ENCODE data around the gene CYP3A5.
"Not testable (repeated sequence)": the region's sequence is repeated elsewhere in the genome, so short reads cannot be mapped to it uniquely, and the experiment has no call there.

The CYP3A5 gene

DNA sequence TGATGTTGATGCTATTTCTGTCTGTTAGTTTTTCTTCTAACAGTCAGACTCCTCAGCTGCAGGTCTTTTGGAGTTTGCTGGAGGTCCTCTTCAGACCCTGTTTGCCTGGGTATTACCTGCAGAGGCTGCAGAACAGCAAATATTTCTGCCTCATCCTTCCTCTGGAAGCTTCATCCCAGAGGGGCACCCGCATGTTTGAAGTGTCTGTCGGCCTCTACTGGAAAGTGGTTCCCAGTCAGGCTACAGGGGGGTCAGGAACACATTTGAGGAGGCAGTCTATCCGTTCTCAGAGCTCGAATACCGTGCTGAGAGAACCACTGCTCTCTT is 13.3 kb upstream of the CYP3A5 start:
- Histone ChIP-seq H3K9me3 (ENCODE audit: control insufficient read depth, insufficient read depth, low read depth, low read length) (no peaks in the 10 kb centered on the region), H3K4me1 (ENCODE audit: control insufficient read depth, insufficient read depth, low read length) (no peaks in the 10 kb centered on the region), H3K4me3 (ENCODE audit: low read depth, low read length) (no peak overlapping the region), H3K36me3 (ENCODE audit: control insufficient read depth in 2 of 2, insufficient read depth in 1 of 2, low read length in 2 of 2) (no peaks in the 10 kb centered on the region), H3K27ac (ENCODE audit: extremely low read depth, low read depth, low read length) (no peak overlapping the region)
- CTCF ChIA-PET: interaction anchor here (0.6 kb wide), 1 partner anchor 1559 kb away, joined by 3 read pairs; no protein-coding TSS in a partner anchor
- POLR2A ChIA-PET: no interaction called here
- TF ChIP-seq ZNF558 (tag by site-specific recombination; IDR thresholded peaks at IDR 0.05) (no peak), ZNF416 (tag by site-specific recombination; IDR thresholded peaks at IDR 0.05) (no peak), TRIM28 (IDR thresholded peaks at IDR 0.05; ENCODE audit: borderline replicate concordance, low read length) (no peak), ZNF202 (tag by site-specific recombination; IDR thresholded peaks at IDR 0.05; ENCODE audit: borderline replicate concordance) (no peak), ZXDB (tag by site-specific recombination; IDR thresholded peaks at IDR 0.05) (no peak), ZNF626 (tag by site-specific recombination; IDR thresholded peaks at IDR 0.05) (no peak), OVOL3 (tag by site-specific recombination; IDR thresholded peaks at IDR 0.05) (no peak), ZNF223 (tag by site-specific recombination; IDR thresholded peaks at IDR 0.05) (no peak), ZNF600 (tag by site-specific recombination; IDR thresholded peaks at IDR 0.05) (no peak), ZNF423 (tag by site-specific recombination; IDR thresholded peaks at IDR 0.05) (no peak), ZNF394 (tag by site-specific recombination; IDR thresholded peaks at IDR 0.05; ENCODE audit: borderline replicate concordance) (no peak), ZNF10 (tag by site-specific recombination; IDR thresholded peaks at IDR 0.05) (no peak)
- TF ChIP-seq, protein P1, sequence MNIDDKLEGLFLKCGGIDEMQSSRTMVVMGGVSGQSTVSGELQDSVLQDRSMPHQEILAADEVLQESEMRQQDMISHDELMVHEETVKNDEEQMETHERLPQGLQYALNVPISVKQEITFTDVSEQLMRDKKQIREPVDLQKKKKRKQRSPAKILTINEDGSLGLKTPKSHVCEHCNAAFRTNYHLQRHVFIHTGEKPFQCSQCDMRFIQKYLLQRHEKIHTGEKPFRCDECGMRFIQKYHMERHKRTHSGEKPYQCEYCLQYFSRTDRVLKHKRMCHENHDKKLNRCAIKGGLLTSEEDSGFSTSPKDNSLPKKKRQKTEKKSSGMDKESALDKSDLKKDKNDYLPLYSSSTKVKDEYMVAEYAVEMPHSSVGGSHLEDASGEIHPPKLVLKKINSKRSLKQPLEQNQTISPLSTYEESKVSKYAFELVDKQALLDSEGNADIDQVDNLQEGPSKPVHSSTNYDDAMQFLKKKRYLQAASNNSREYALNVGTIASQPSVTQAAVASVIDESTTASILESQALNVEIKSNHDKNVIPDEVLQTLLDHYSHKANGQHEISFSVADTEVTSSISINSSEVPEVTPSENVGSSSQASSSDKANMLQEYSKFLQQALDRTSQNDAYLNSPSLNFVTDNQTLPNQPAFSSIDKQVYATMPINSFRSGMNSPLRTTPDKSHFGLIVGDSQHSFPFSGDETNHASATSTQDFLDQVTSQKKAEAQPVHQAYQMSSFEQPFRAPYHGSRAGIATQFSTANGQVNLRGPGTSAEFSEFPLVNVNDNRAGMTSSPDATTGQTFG (tag by site-specific recombination; IDR thresholded peaks at IDR 0.05; ENCODE audit: borderline replicate concordance): no peak
- TF ChIP-seq, protein P2, sequence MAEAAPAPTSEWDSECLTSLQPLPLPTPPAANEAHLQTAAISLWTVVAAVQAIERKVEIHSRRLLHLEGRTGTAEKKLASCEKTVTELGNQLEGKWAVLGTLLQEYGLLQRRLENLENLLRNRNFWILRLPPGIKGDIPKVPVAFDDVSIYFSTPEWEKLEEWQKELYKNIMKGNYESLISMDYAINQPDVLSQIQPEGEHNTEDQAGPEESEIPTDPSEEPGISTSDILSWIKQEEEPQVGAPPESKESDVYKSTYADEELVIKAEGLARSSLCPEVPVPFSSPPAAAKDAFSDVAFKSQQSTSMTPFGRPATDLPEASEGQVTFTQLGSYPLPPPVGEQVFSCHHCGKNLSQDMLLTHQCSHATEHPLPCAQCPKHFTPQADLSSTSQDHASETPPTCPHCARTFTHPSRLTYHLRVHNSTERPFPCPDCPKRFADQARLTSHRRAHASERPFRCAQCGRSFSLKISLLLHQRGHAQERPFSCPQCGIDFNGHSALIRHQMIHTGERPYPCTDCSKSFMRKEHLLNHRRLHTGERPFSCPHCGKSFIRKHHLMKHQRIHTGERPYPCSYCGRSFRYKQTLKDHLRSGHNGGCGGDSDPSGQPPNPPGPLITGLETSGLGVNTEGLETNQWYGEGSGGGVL (tag by site-specific recombination; IDR thresholded peaks at IDR 0.05): no peak
- TF ChIP-seq, protein P3, sequence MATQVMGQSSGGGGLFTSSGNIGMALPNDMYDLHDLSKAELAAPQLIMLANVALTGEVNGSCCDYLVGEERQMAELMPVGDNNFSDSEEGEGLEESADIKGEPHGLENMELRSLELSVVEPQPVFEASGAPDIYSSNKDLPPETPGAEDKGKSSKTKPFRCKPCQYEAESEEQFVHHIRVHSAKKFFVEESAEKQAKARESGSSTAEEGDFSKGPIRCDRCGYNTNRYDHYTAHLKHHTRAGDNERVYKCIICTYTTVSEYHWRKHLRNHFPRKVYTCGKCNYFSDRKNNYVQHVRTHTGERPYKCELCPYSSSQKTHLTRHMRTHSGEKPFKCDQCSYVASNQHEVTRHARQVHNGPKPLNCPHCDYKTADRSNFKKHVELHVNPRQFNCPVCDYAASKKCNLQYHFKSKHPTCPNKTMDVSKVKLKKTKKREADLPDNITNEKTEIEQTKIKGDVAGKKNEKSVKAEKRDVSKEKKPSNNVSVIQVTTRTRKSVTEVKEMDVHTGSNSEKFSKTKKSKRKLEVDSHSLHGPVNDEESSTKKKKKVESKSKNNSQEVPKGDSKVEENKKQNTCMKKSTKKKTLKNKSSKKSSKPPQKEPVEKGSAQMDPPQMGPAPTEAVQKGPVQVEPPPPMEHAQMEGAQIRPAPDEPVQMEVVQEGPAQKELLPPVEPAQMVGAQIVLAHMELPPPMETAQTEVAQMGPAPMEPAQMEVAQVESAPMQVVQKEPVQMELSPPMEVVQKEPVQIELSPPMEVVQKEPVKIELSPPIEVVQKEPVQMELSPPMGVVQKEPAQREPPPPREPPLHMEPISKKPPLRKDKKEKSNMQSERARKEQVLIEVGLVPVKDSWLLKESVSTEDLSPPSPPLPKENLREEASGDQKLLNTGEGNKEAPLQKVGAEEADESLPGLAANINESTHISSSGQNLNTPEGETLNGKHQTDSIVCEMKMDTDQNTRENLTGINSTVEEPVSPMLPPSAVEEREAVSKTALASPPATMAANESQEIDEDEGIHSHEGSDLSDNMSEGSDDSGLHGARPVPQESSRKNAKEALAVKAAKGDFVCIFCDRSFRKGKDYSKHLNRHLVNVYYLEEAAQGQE (tag by site-specific recombination; IDR thresholded peaks at IDR 0.05): no peak

DNA sequence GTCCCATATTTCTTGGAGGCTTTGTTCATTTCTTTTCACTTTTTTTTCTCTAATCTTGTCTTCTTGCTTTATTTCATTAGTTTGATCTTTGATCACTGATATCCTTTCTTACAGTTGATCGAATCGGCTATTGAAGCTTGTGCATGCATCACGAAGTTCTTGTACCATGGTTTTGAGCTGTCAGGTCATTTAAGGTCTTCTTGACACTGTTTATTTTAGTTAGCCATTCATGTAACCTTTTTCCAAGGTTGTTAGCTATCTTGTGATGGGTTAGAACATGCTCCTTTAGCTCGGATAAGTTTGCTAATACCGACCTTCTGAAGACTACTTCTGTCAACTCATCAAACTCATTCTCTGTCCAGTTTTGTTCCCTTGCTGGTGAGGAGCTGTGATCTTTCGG is 12.8 kb upstream of the CYP3A5 start:
- H3K4me3 ChIP-seq (ENCODE audit: low read depth, low read length); H3K36me3 ChIP-seq (ENCODE audit: control insufficient read depth in 2 of 2, insufficient read depth in 1 of 2, low read length in 2 of 2); H3K27ac ChIP-seq (ENCODE audit: extremely low read depth, low read depth, low read length); H3K9me3 ChIP-seq (ENCODE audit: control insufficient read depth, insufficient read depth, low read depth, low read length); H3K4me1 ChIP-seq (ENCODE audit: control insufficient read depth, insufficient read depth, low read length); POLR2A ChIA-PET: not testable (repeated sequence)
- CTCF ChIA-PET: interaction anchor here (0.6 kb wide), 1 partner anchor 1558 kb away, joined by 3 read pairs; no protein-coding TSS in a partner anchor

DNA sequence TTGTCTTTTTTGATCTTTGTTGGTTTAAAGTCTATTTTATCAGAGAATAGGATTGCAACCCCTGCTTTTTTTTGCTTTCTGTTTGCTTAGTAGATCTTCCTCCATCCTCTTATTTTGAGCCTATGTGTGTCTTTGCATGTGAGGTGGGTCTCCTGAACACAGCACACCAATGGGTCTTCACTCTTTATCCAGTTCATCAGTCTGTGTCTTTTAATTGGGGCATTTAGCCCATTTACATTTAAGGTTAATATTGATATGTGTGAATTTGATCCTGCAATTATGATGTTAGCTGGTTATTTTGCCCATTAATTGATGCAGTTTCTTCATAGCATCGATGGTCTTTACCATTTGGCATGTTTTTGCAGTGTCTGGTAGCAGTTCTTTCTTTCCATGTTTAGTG is 11.9 kb upstream of the CYP3A5 start:
- H3K4me3 ChIP-seq (ENCODE audit: low read depth, low read length); H3K9me3 ChIP-seq (ENCODE audit: control insufficient read depth, insufficient read depth, low read depth, low read length); POLR2A ChIA-PET; CTCF ChIA-PET; H3K27ac ChIP-seq (ENCODE audit: extremely low read depth, low read depth, low read length); H3K36me3 ChIP-seq (ENCODE audit: control insufficient read depth in 2 of 2, insufficient read depth in 1 of 2, low read length in 2 of 2); H3K4me1 ChIP-seq (ENCODE audit: control insufficient read depth, insufficient read depth, low read length): not testable (repeated sequence)
- peak; percentile 90 for TF ChIP-seq ZNF529 (tag by site-specific recombination; IDR thresholded peaks at IDR 0.05; ENCODE audit: insufficient replicate concordance)
